ENCODE measurements around the gene GSN.

DNA sequence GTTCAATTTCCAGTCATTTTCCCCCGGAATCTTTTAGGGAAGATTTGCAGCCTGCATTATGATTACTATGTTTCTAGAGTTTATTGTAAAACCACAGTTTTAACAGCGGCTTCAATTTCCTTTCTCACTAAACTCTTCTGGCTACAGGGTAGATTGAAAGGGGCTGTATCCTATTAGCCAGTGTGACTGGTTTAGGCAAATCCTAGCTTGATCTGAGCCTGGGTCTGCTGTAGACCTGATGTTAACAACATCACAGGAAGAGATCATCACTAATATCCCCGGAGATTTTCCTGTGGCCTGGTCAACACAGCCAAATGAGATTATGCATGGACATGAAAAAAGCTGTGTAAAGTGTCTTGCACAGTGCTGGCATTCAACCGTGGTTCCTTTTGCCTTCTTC lies 68.7 kb downstream of the GSN start:
- TF ChIP-seq, protein P1, sequence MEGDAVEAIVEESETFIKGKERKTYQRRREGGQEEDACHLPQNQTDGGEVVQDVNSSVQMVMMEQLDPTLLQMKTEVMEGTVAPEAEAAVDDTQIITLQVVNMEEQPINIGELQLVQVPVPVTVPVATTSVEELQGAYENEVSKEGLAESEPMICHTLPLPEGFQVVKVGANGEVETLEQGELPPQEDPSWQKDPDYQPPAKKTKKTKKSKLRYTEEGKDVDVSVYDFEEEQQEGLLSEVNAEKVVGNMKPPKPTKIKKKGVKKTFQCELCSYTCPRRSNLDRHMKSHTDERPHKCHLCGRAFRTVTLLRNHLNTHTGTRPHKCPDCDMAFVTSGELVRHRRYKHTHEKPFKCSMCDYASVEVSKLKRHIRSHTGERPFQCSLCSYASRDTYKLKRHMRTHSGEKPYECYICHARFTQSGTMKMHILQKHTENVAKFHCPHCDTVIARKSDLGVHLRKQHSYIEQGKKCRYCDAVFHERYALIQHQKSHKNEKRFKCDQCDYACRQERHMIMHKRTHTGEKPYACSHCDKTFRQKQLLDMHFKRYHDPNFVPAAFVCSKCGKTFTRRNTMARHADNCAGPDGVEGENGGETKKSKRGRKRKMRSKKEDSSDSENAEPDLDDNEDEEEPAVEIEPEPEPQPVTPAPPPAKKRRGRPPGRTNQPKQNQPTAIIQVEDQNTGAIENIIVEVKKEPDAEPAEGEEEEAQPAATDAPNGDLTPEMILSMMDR (conservative IDR thresholded peaks at IDR 0.05 in 1 of 2, IDR thresholded peaks at IDR 0.05 in 1 of 2; ENCODE audit: extremely low read depth in 1 of 2, insufficient read depth in 1 of 2, low read depth in 1 of 2, low read length in 2 of 2), result no peak
- no peak for TF ChIP-seq EZH2 (IDR thresholded peaks at IDR 0.05; ENCODE audit: borderline replicate concordance, low read length)
